22Rv1 (cell line): ENCODE results near the gene GRAMD2B.

Source experiments
- H3K27ac ChIP-seq: fragments of 450-650 bp; 2 replicates; pipeline ENCODE4 v1.5.1; 2017
- CTCF ChIP-seq: fragments of 450-650 bp; IDR thresholded peaks from 2 replicates; pipeline ENCODE4 v1.5.1; 2017; ENCODE audit warnings: mild to moderate bottlenecking
- ZFX ChIP-seq: fragments of 450-650 bp; IDR thresholded peaks from 2 replicates; pipeline ENCODE4 v1.6.1; 2017; ENCODE audit warnings: antibody characterized with exemption, borderline replicate concordance

GRAMD2B gene

GRCh38 chr5:126450346-126450745 is 27.1 kb downstream of the GRAMD2B start:
- H3K27ac ChIP-seq: no peak overlapping the region
- TF ChIP-seq CTCF (no peak), ZFX (no peak)

GRCh38 chr5:126450907-126451306 is 27.7 kb downstream of the GRAMD2B start:
- H3K27ac ChIP-seq: no peak overlapping the region
- TF ChIP-seq ZFX (no peak), CTCF (no peak)

GRCh38 chr5:126452477-126452876 is 29.3 kb downstream of the GRAMD2B start:
- no peak for TF ChIP-seq CTCF
- no peak for TF ChIP-seq ZFX

GRCh38 chr5:126454081-126454480 is 30.9 kb downstream of the GRAMD2B start:
- H3K27ac ChIP-seq: no peak overlapping the region
- TF ChIP-seq CTCF (no peak), ZFX (no peak)

More at GRCh38 chr5:126452477-126452876, 29.3 kb downstream of the GRAMD2B start:
- H3K27ac ChIP-seq: no peak overlapping the region

GRCh38 chr5:126454535-126454934 is 31.3 kb downstream of the GRAMD2B start:
- no peak overlapping the region for H3K27ac ChIP-seq
- TF ChIP-seq CTCF (no peak), ZFX (no peak)

GRCh38 chr5:126455264-126455663 is 32.1 kb downstream of the GRAMD2B start:
- no peak overlapping the region for H3K27ac ChIP-seq
- TF ChIP-seq CTCF: no peak
- no peak for TF ChIP-seq ZFX

GRCh38 chr5:126455728-126456127 is 32.5 kb downstream of the GRAMD2B start:
- TF ChIP-seq CTCF (no peak), ZFX (no peak)
- H3K27ac ChIP-seq: no peak overlapping the region
